ENCODE measurements around the gene NR4A1.

The NR4A1 gene

GRCh38 chr12:52042706-52043385 is 8.4 kb upstream of the NR4A1 start:
- no peak for TF ChIP-seq CTCF (IDR thresholded peaks at IDR 0.05; ENCODE audit: low read depth, low read length, missing control alignments)
- DNase-seq (ENCODE audit: low read depth): no peak

GRCh38 chr12:52043386-52044212 is 7.6 kb upstream of the NR4A1 start:
- TF ChIP-seq CTCF (IDR thresholded peaks at IDR 0.05; ENCODE audit: low read depth, low read length, missing control alignments): no peak
- no peak overlapping the region for H3K4me3 ChIP-seq (ENCODE audit: low read depth, low read length)
- DNase-seq (ENCODE audit: low read depth): no peak

More at GRCh38 chr12:52042706-52043385, 8.4 kb upstream of the NR4A1 start:
- no peak overlapping the region for H3K4me3 ChIP-seq (ENCODE audit: low read depth, low read length)

GRCh38 chr12:52044292-52044983 is 6.8 kb upstream of the NR4A1 start:
- no peak overlapping the region for H3K4me3 ChIP-seq (ENCODE audit: low read depth, low read length)
- no peak for TF ChIP-seq CTCF (IDR thresholded peaks at IDR 0.05; ENCODE audit: low read depth, low read length, missing control alignments)
- no peak for DNase-seq (ENCODE audit: low read depth)

GRCh38 chr12:52045794-52046199 is 5.4 kb upstream of the NR4A1 start:
- H3K4me3 ChIP-seq (ENCODE audit: low read depth, low read length): no peak overlapping the region
- DNase-seq (ENCODE audit: low read depth): no peak
- TF ChIP-seq CTCF (IDR thresholded peaks at IDR 0.05; ENCODE audit: low read depth, low read length, missing control alignments): no peak

- TF ChIP-seq CTCF (IDR thresholded peaks at IDR 0.05; ENCODE audit: low read depth, low read length, missing control alignments): no peak
- no peak for DNase-seq (ENCODE audit: low read depth)
- H3K4me3 ChIP-seq (ENCODE audit: low read depth, low read length): no peak overlapping the region
Observed at GRCh38 chr12:52046859-52047258, 4.4 kb upstream of the NR4A1 start.

- no peak overlapping the region for H3K4me3 ChIP-seq (ENCODE audit: low read depth, low read length)
- DNase-seq (ENCODE audit: low read depth): no peak
- TF ChIP-seq CTCF (IDR thresholded peaks at IDR 0.05; ENCODE audit: low read depth, low read length, missing control alignments): no peak
Observed at GRCh38 chr12:52049286-52049685, 2.0 kb upstream of the NR4A1 start.

All from GM12864 (cell line).